AG04450 (cell line): ENCODE results near the gene GRAPL. TPM values are rescaled to one million over a fixed set of nuclear protein-coding genes. Genes with fewer than 3 reads are reported as not detected.
"Not testable (repeated sequence)": the region's sequence is repeated elsewhere in the genome, so short reads cannot be mapped to it uniquely, and the experiment has no call there.

Experiments
- CTCF ChIA-PET: fragments of 300-600, 350-600 bp; formaldehyde crosslinking; extraction: SDS; loops from one replicate; lab custom pipeline; 2022; ENCODE audit warnings: antibody characterized with exemption, inconsistent platforms; lab: Charles Lee
- POLR2A ChIA-PET: fragments of 350-600 bp; formaldehyde crosslinking; extraction: SDS; loops from one replicate; lab custom pipeline; 2021; ENCODE audit warnings: antibody characterized with exemption, inconsistent platforms; lab: Yijun Ruan, JAX
- DNase-seq: peaks from one replicate; pipeline ENCODE4 v3.0.0-alpha.2; 2011; ENCODE audit warnings: low read depth, low spot score
- H3K27ac ChIP-seq: one replicate; pipeline ENCODE4 v1.5.1; 2012; ENCODE audit warnings: low read depth, low read length, control low read depth
- H3K27me3 ChIP-seq: one replicate; pipeline ENCODE4 v1.6.0; 2012; ENCODE audit warnings: low read length; ENCODE audit not compliant: control insufficient read depth, insufficient read depth
- H3K4me3 ChIP-seq: 2 replicates; pipeline ENCODE4 v1.5.1; 2011; ENCODE audit warnings: mild to moderate bottlenecking, low read depth, low read length, control low read depth
- H3K9me3 ChIP-seq: 2 replicates; pipeline ENCODE4 v1.5.1; 2012; ENCODE audit warnings: low read length; ENCODE audit not compliant: control insufficient read depth, insufficient read depth
- polyA plus RNA-seq: library from polyadenylated mRNA; depleted of rRNA; stranded (reverse); fragments of >200 nt; gene quantifications from 2 replicates; pipeline ENCODE4 v1.2.3, GENCODE V29; 2011

The GRAPL gene
- polyA plus RNA-seq, 1 experiment = not detected

- CTCF ChIA-PET, H3K27ac ChIP-seq, H3K27me3 ChIP-seq, H3K9me3 ChIP-seq, DNase-seq, POLR2A ChIA-PET, H3K4me3 ChIP-seq: not testable (repeated sequence)
Observed at GRCh38 chr17:19158938-19159337, 31.5 kb downstream of the GRAPL start.

- DNase-seq, H3K27ac ChIP-seq, H3K4me3 ChIP-seq, H3K9me3 ChIP-seq, CTCF ChIA-PET, POLR2A ChIA-PET, H3K27me3 ChIP-seq: not testable (repeated sequence)
Observed at GRCh38 chr17:19161308-19162107, 34.1 kb downstream of the GRAPL start.

- CTCF ChIA-PET, H3K27me3 ChIP-seq, POLR2A ChIA-PET, DNase-seq, H3K4me3 ChIP-seq, H3K27ac ChIP-seq, H3K9me3 ChIP-seq: not testable (repeated sequence)
Observed at GRCh38 chr17:19162384-19163216, 35.2 kb downstream of the GRAPL start.

DNA sequence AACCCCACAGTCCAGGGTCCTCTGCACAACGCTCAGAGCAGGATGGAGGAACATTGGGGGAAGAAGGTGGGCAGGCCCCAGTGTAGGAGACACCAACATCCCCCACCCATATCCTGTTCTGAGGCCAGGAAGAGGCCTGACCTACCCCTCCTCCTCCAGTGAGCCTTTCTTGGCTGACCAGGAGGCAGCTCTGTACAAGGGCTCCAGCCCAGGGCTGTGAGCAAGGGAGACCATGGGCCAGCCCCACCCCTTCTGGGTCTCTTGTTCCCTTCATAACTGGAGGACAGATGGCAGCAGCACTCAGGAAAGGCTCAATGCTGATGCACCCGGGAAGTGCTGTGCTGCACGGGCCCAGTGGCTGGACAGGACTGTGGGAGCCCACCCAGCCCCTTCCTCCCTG, 47.0 kb downstream of the GRAPL start:
- DNase-seq, H3K4me3 ChIP-seq, POLR2A ChIA-PET: not testable (repeated sequence)

DNA sequence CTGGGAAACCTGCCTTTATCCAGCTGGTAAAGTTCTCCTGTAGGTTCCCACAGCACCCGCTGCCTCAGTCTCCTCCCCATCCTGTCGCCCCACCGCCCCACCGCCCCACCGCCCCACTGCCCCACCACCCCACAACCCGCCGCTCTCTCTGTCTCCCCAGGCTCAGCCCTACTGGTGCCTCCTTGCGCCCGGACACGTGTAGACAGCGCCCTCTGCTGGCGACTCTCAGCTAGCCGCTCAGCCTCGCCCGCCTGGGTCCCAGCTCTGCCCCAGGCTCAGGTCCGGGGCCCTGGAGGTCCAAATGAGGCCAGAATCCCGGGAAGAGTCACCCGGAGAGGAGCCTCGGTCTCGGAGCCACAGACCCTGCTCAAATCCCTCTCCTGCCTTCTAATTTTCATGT, 48.0 kb downstream of the GRAPL start:
- H3K27ac ChIP-seq, H3K9me3 ChIP-seq, H3K27me3 ChIP-seq, POLR2A ChIA-PET, H3K4me3 ChIP-seq, CTCF ChIA-PET, DNase-seq: not testable (repeated sequence)

More for the DNA sequence above, 47.0 kb downstream of the GRAPL start:
- H3K9me3 ChIP-seq, H3K27ac ChIP-seq, H3K27me3 ChIP-seq, CTCF ChIA-PET: not testable (repeated sequence)

- CTCF ChIA-PET, DNase-seq, H3K27ac ChIP-seq, H3K4me3 ChIP-seq, H3K27me3 ChIP-seq, POLR2A ChIA-PET, H3K9me3 ChIP-seq: not testable (repeated sequence)
Observed at GRCh38 chr17:19181040-19181875, 53.9 kb downstream of the GRAPL start.

- CTCF ChIA-PET, POLR2A ChIA-PET: not testable (repeated sequence)
Observed at GRCh38 chr17:19187883-19188869, 60.8 kb downstream of the GRAPL start.

GRCh38 chr17:19188870-19189708, 61.7 kb downstream of the GRAPL start:
- H3K27ac ChIP-seq, CTCF ChIA-PET, H3K27me3 ChIP-seq, H3K9me3 ChIP-seq, DNase-seq, POLR2A ChIA-PET, H3K4me3 ChIP-seq: not testable (repeated sequence)

More at GRCh38 chr17:19187883-19188869, 60.8 kb downstream of the GRAPL start:
- not testable (repeated sequence) for H3K27me3 ChIP-seq, DNase-seq, H3K27ac ChIP-seq, H3K9me3 ChIP-seq, H3K4me3 ChIP-seq

GRCh38 chr17:19189781-19190405, 62.5 kb downstream of the GRAPL start:
- H3K4me3 ChIP-seq, H3K27ac ChIP-seq, H3K9me3 ChIP-seq, DNase-seq, CTCF ChIA-PET, H3K27me3 ChIP-seq, POLR2A ChIA-PET: not testable (repeated sequence)
